SK-N-SH (cell line): ENCODE measurements around the gene C20orf144. TPM values are rescaled to one million over a fixed set of nuclear protein-coding genes. Genes with fewer than 3 reads are reported as not detected.

Source experiments
- CTCF ChIA-PET: fragments of 300-600, 350-600 bp; formaldehyde crosslinking; extraction: SDS; loops from one replicate; lab custom pipeline; 2021; lab: Yijun Ruan, JAX
- POLR2A ChIA-PET: fragments of 350-600 bp; sonication (Branson Sonifier 250); formaldehyde crosslinking; extraction: SDS; loops from one replicate; lab custom pipeline; 2020; ENCODE audit warnings: antibody characterized with exemption, inconsistent platforms; lab: Yijun Ruan, JAX
- DNase-seq: peaks from one replicate; pipeline ENCODE4 v3.0.0; 2012
- H2AFZ ChIP-seq: fragments of 200-600 bp; sonication (generic); 2 replicates; pipeline ENCODE4 v1.8.1; 2016; ENCODE audit warnings: antibody characterized with exemption, mild to moderate bottlenecking, low read depth
- H3F3A ChIP-seq: fragments of 200-600 bp; sonication (generic); replicated peaks from 2 replicates; pipeline ENCODE3; 2016; ENCODE audit warnings: antibody characterized with exemption, mild to moderate bottlenecking; ENCODE audit not compliant: insufficient read depth
- H3K27ac ChIP-seq, 2 experiments: fragments of 200-500 bp in 1 of 2; fragments of 200-600 bp in 1 of 2; sonication (Bioruptor generic) in 1 of 2; sonication (generic), shearing (Covaris generic) in 1 of 2; 2 replicates each; pipeline versions ENCODE4 v1.5.1 to v1.6.1; 2014 to 2016; ENCODE audit warnings: low read depth in 2 of 2, inconsistent platforms in 1 of 2, low read length in 1 of 2, mild to moderate bottlenecking in 1 of 2, mixed read lengths in 1 of 2
- H3K27me3 ChIP-seq: fragments of 200-600 bp; sonication (generic), shearing (Covaris generic); 2 replicates; pipeline ENCODE4 v1.6.1; 2016; ENCODE audit warnings: mixed run types; ENCODE audit not compliant: insufficient read depth
- H3K36me3 ChIP-seq, 2 experiments: fragments of 200-500 bp in 1 of 2; fragments of 200-600 bp in 1 of 2; sonication (Bioruptor generic) in 1 of 2; sonication (generic) in 1 of 2; replicated peaks in 1 of 2; 2 replicates each; pipeline versions ENCODE3 to v1.5.1; 2014 to 2016; ENCODE audit warnings: low read length in 1 of 2, mild to moderate bottlenecking in 1 of 2; ENCODE audit not compliant: insufficient read depth in 2 of 2, control insufficient read depth in 1 of 2
- H3K4me1 ChIP-seq, 2 experiments: fragments of 200-500 bp in 1 of 2; fragments of 200-600 bp in 1 of 2; sonication (Bioruptor generic) in 1 of 2; sonication (generic), shearing (Covaris generic) in 1 of 2; 2 replicates each; pipeline versions ENCODE4 v1.5.1 to v1.6.1; 2014 to 2016; ENCODE audit warnings: low read depth in 1 of 2, low read length in 1 of 2, mixed run types in 1 of 2; ENCODE audit not compliant: insufficient read depth in 2 of 2, control insufficient read depth in 1 of 2
- H3K4me2 ChIP-seq: fragments of 200-600 bp; sonication (generic), shearing (Covaris generic); 2 replicates; pipeline ENCODE4 v1.6.1; 2017; ENCODE audit warnings: mixed run types
- H3K4me3 ChIP-seq, 2 experiments: fragments of 200-500 bp in 1 of 2; fragments of 200-600 bp in 1 of 2; sonication (Bioruptor generic) in 1 of 2; sonication (generic), shearing (Covaris generic) in 1 of 2; 2 replicates each; pipeline versions ENCODE4 v1.5.1 to v1.8.1; 2014 to 2016; ENCODE audit warnings: low read depth in 2 of 2, inconsistent platforms in 1 of 2, low read length in 1 of 2, mild to moderate bottlenecking in 1 of 2, mixed read lengths in 1 of 2, moderate library complexity in 1 of 2
- H3K79me2 ChIP-seq: fragments of 200-600 bp; sonication (generic); 2 replicates; pipeline ENCODE4 v1.8.1; 2017; ENCODE audit warnings: mild to moderate bottlenecking; ENCODE audit not compliant: insufficient read depth
- H3K9ac ChIP-seq: fragments of 200-600 bp; sonication (generic); 2 replicates; pipeline ENCODE4 v1.6.1; 2017; ENCODE audit warnings: mixed run types
- H3K9me2 ChIP-seq: fragments of 200-600 bp; sonication (generic); 2 replicates; pipeline ENCODE4 v1.6.1; 2017; ENCODE audit warnings: mixed run types
- H3K9me3 ChIP-seq: fragments of 200-600 bp; sonication (generic); 2 replicates; pipeline ENCODE4 v1.6.1; 2017; ENCODE audit warnings: mixed run types, mild to moderate bottlenecking, moderate library complexity
- H4K20me1 ChIP-seq: fragments of 200-600 bp; sonication (generic); 2 replicates; pipeline ENCODE4 v1.6.1; 2017; ENCODE audit warnings: mild to moderate bottlenecking, mixed run types; ENCODE audit not compliant: insufficient read depth
- CHD2 ChIP-seq: fragments of 150-350 bp; IDR thresholded peaks from 2 replicates; pipeline ENCODE4 v1.6.1; 2018; ENCODE audit warnings: low read length; ENCODE audit not compliant: partially characterized antibody
- EP300 ChIP-seq, 2 experiments: IDR thresholded peaks; 2 replicates each; pipeline versions ENCODE4 v1.4.0 to v1.6.1; 2012; ENCODE audit warnings: borderline replicate concordance in 1 of 2, low read depth in 1 of 2, low read length in 1 of 2
- FOXJ3 ChIP-seq: sonication (generic); formaldehyde crosslinking; IDR thresholded peaks from 2 replicates; pipeline ENCODE4 v1.5.1; 2020; ENCODE audit warnings: mild to moderate bottlenecking, missing genetic modification reagents
- GABPA ChIP-seq: IDR thresholded peaks from 2 replicates; pipeline ENCODE4 v1.4.0; 2012; ENCODE audit warnings: low read depth, mild to moderate bottlenecking
- RCOR1 ChIP-seq: fragments of 150-350 bp; IDR thresholded peaks from 2 replicates; pipeline ENCODE4 v1.6.1; 2017; ENCODE audit warnings: antibody characterized with exemption, low read length
- RXRA ChIP-seq: IDR thresholded peaks from 2 replicates; pipeline ENCODE4 v1.4.0; 2012; ENCODE audit warnings: low read depth, mild to moderate bottlenecking, borderline replicate concordance
- SIN3A ChIP-seq: IDR thresholded peaks from 2 replicates; pipeline ENCODE4 v1.6.1; 2012; ENCODE audit warnings: low read depth, mild to moderate bottlenecking, low read length, moderate library complexity, borderline replicate concordance
- TCF12 ChIP-seq: IDR thresholded peaks from 2 replicates; pipeline ENCODE4 v1.4.0; 2012
- USF2 ChIP-seq: fragments of 150-350 bp; IDR thresholded peaks from 2 replicates; pipeline ENCODE4 v1.6.1; 2017; ENCODE audit warnings: antibody characterized with exemption, low read length, low read depth, borderline replicate concordance
- YY1 ChIP-seq: IDR thresholded peaks from 2 replicates; pipeline ENCODE4 v1.4.0; 2012; ENCODE audit warnings: low read depth, mild to moderate bottlenecking
- WGBS: methylation state at CpG from one replicate; pipeline ENCODE4 v1.1.6; 2017; ENCODE audit warnings: low lambda C conversion rate; 5-methylcytosine and 5-hydroxymethylcytosine counted together
- polyA plus RNA-seq, 3 experiments: library from polyadenylated mRNA; depleted of rRNA; stranded (reverse); fragments of >200 nt; gene quantifications; 2 replicates each; pipeline ENCODE4 v1.2.3, GENCODE V29; 2012
- TF ChIP-seq, protein P1 (sequence below): IDR thresholded peaks from 2 replicates; pipeline ENCODE4 v1.4.0; 2012; ENCODE audit warnings: low read depth, borderline replicate concordance
- TF ChIP-seq, protein P2 (sequence below): fragments of 150-350 bp; IDR thresholded peaks from 2 replicates; pipeline ENCODE4 v1.6.1; 2016; ENCODE audit warnings: mild to moderate bottlenecking, low read depth, low read length
- TF ChIP-seq, protein P3 (sequence below): IDR thresholded peaks from 2 replicates; pipeline ENCODE4 v1.6.1; 2012; ENCODE audit warnings: mild to moderate bottlenecking, low read depth, low read length, moderate library complexity
- TF ChIP-seq, protein P4 (sequence below): IDR thresholded peaks from 2 replicates; pipeline ENCODE4; 2012
- TF ChIP-seq, protein P5 (sequence below): fragments of 200-600 bp; sonication (generic); IDR thresholded peaks from 2 replicates; pipeline ENCODE4 v1.6.1; 2017; ENCODE audit warnings: antibody characterized with exemption, mild to moderate bottlenecking, moderate library complexity

The C20orf144 gene
- polyA plus RNA-seq, 1 of the 3 experiments (the other 2 are of a cell fraction): 0.12 TPM

GRCh38 chr20:33629979-33630378, 32.1 kb upstream of the C20orf144 start:
- WGBS: 83% methylated on average over 5 of the region's 5 CpGs
- H3K79me2 ChIP-seq: no peaks in the 10 kb centered on the region
- H3K4me2 ChIP-seq: no peak overlapping the region
- no peak overlapping the region for H2AFZ ChIP-seq
- ChIA-PET POLR2A (no interaction called here), CTCF (no interaction called here)
- H3K4me1 ChIP-seq: no peaks in the 10 kb centered on the region
- H4K20me1 ChIP-seq: no peaks in the 10 kb centered on the region
- DNase-seq: no peak
- no peak for TF ChIP-seq FOXJ3 (CRISPR knock-in tag)
- TF ChIP-seq USF2: no peak
- no peak for TF ChIP-seq YY1
- TF ChIP-seq RCOR1: no peak
- TF ChIP-seq, protein P1, sequence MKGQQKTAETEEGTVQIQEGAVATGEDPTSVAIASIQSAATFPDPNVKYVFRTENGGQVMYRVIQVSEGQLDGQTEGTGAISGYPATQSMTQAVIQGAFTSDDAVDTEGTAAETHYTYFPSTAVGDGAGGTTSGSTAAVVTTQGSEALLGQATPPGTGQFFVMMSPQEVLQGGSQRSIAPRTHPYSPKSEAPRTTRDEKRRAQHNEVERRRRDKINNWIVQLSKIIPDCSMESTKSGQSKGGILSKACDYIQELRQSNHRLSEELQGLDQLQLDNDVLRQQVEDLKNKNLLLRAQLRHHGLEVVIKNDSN: no peak
- TF ChIP-seq, protein P2, sequence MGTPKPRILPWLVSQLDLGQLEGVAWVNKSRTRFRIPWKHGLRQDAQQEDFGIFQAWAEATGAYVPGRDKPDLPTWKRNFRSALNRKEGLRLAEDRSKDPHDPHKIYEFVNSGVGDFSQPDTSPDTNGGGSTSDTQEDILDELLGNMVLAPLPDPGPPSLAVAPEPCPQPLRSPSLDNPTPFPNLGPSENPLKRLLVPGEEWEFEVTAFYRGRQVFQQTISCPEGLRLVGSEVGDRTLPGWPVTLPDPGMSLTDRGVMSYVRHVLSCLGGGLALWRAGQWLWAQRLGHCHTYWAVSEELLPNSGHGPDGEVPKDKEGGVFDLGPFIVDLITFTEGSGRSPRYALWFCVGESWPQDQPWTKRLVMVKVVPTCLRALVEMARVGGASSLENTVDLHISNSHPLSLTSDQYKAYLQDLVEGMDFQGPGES: no peak
- TF ChIP-seq EP300 (IDR thresholded peaks at IDR 0.05; ENCODE audit: borderline replicate concordance in 1 of 2, low read depth in 1 of 2, low read length in 1 of 2): no peak
- TF ChIP-seq, protein P3, sequence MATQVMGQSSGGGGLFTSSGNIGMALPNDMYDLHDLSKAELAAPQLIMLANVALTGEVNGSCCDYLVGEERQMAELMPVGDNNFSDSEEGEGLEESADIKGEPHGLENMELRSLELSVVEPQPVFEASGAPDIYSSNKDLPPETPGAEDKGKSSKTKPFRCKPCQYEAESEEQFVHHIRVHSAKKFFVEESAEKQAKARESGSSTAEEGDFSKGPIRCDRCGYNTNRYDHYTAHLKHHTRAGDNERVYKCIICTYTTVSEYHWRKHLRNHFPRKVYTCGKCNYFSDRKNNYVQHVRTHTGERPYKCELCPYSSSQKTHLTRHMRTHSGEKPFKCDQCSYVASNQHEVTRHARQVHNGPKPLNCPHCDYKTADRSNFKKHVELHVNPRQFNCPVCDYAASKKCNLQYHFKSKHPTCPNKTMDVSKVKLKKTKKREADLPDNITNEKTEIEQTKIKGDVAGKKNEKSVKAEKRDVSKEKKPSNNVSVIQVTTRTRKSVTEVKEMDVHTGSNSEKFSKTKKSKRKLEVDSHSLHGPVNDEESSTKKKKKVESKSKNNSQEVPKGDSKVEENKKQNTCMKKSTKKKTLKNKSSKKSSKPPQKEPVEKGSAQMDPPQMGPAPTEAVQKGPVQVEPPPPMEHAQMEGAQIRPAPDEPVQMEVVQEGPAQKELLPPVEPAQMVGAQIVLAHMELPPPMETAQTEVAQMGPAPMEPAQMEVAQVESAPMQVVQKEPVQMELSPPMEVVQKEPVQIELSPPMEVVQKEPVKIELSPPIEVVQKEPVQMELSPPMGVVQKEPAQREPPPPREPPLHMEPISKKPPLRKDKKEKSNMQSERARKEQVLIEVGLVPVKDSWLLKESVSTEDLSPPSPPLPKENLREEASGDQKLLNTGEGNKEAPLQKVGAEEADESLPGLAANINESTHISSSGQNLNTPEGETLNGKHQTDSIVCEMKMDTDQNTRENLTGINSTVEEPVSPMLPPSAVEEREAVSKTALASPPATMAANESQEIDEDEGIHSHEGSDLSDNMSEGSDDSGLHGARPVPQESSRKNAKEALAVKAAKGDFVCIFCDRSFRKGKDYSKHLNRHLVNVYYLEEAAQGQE: no peak
- TF ChIP-seq, protein P4, sequence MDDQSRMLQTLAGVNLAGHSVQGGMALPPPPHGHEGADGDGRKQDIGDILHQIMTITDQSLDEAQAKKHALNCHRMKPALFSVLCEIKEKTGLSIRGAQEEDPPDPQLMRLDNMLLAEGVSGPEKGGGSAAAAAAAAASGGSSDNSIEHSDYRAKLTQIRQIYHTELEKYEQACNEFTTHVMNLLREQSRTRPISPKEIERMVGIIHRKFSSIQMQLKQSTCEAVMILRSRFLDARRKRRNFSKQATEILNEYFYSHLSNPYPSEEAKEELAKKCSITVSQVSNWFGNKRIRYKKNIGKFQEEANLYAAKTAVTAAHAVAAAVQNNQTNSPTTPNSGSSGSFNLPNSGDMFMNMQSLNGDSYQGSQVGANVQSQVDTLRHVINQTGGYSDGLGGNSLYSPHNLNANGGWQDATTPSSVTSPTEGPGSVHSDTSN: no peak
- TF ChIP-seq, protein P5, sequence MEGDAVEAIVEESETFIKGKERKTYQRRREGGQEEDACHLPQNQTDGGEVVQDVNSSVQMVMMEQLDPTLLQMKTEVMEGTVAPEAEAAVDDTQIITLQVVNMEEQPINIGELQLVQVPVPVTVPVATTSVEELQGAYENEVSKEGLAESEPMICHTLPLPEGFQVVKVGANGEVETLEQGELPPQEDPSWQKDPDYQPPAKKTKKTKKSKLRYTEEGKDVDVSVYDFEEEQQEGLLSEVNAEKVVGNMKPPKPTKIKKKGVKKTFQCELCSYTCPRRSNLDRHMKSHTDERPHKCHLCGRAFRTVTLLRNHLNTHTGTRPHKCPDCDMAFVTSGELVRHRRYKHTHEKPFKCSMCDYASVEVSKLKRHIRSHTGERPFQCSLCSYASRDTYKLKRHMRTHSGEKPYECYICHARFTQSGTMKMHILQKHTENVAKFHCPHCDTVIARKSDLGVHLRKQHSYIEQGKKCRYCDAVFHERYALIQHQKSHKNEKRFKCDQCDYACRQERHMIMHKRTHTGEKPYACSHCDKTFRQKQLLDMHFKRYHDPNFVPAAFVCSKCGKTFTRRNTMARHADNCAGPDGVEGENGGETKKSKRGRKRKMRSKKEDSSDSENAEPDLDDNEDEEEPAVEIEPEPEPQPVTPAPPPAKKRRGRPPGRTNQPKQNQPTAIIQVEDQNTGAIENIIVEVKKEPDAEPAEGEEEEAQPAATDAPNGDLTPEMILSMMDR: no peak
- no peak for TF ChIP-seq SIN3A
- no peak for TF ChIP-seq TCF12
- no peak for TF ChIP-seq GABPA
- TF ChIP-seq CHD2: no peak
- TF ChIP-seq RXRA: no peak
- H3K9me2 ChIP-seq: no peaks in the 10 kb centered on the region
- no peak overlapping the region for H3K9ac ChIP-seq
- H3F3A ChIP-seq: peaks cover 5% of the 10 kb centered on the region
- no peak overlapping the region for H3K4me3 ChIP-seq
- H3K27ac ChIP-seq: no peak overlapping the region
- peaks cover 25 to 41% of the 10 kb centered on the region in 2 experiments for H3K36me3 ChIP-seq
- H3K27me3 ChIP-seq: no peaks in the 10 kb centered on the region
- H3K9me3 ChIP-seq: no peaks in the 10 kb centered on the region
